ENCODE data around the gene BIRC6.
"Not testable (repeated sequence)": the region's sequence is repeated elsewhere in the genome, so short reads cannot be mapped to it uniquely, and the experiment has no call there.

BIRC6 gene

DNA sequence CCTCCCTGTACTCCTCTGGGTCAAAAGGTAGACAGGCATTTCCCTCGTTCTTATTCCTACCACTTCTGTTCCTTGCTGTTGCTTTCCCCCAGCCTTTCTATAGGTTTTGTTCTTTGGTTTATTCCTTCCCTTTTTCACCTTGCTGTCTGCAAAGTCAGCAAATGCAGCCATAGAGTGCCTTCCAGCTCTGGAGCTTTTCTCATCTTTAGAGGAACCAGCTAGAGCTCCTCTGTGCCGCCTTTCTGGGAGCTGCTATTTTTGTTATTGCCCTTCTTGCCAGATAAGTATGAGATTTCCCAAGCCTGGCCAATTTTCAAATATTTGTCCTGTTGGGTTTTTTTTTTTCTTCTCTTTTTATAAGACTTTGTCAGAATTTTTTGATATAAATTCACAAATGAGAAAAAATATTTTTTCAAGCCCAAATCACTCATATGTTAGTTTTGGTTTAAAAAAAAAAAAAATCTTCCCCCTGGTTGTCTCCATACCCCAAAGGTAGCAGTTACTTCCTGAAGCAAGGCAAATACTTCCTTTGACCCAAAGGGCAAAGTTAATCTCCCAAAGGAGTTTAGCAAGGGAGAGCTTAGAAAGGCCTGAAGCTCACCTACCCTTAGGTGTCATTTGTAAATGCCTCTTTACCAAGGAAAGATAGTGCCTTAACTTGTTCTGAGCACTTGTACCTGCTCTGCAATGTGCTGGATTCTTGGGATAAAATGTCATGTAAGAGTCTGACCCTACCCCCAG, 265.9 kb downstream of the BIRC6 start:
- no peak for DNase-seq

DNA sequence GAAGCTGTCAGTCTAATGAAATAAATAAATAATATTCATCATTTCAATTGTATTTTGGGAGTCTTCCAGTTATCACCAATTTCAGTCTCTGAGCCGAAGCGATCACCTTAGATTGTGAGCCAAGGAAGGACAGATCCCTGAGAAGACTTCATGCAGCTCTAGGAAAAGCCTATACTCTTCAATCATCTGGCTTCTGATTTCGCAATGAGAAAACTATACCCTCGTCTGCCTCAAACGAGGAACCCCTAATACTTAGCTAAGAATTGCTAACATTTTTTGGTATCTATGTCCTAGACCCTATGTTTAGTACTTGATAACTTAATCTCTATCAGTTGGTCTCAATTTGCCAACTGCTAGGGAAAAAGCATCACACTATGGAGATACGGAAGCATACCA, 266.5 kb downstream of the BIRC6 start:
- no peak for DNase-seq

DNA sequence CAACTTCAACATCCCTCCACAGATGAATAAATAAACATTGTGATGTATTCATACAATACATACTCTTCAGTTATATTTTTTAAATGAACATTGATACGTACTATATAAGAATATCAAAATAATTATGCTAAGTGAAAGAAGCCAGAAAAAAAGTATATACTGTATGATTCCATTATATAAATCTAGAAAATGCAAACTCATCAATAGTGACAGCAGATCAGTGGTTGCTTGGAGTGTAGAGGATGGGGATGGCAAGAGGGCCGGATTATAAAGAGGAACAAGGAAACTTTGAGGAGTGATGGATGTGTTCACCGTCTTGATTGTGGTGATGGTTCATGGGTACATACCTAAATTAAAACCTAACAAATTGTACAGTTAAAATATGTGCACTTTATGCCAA, 268.0 kb downstream of the BIRC6 start:
- DNase-seq: no peak

DNA sequence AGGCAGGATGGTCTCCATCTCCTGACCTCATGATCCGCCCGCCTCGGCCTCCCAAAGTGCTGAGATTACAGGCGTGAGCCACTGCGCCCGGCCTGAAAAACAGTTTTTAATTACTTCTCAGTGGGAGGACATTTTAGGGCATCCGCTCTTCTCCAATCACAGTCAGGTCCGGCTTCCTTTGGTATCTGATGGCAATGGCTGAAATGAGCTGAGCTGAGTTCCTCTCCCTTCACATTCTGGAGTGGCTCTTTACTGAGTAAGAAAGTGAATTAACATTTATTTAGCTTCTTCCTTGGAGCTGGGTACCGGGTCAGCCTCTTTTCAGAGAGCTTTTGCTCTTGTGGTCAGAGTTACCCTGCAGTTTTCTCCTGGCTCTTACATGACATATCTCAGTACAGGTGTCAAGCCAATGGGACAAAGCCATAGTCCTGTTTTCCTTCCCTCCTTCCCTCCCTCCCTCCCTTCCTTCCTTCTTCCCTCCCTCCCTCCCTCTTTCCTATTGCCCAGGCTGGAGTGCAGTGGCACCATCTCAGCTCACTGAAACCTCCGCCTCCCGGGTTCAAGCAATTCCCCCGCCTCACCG, 269.9 kb downstream of the BIRC6 start:
- DNase-seq: no peak

DNA sequence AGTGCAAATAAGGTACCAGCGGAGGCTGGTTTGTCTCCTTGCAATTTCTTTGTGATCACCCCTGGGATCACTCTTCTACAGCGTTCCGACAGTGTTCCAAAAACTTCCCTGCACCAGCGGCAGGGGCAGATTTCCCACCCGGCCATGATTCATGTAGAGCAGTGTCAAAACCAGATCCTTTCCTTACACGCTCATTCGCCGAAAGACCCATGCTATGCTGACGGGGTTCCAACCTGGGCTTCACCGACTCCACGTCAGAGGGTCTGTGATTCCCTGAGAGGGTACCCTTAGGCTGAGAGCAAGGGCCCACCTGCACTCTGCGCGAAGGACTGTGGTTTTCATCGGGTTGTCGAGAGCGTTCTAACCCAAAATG, 270.6 kb downstream of the BIRC6 start:
- DNase-seq: peak; percentile 15

DNA sequence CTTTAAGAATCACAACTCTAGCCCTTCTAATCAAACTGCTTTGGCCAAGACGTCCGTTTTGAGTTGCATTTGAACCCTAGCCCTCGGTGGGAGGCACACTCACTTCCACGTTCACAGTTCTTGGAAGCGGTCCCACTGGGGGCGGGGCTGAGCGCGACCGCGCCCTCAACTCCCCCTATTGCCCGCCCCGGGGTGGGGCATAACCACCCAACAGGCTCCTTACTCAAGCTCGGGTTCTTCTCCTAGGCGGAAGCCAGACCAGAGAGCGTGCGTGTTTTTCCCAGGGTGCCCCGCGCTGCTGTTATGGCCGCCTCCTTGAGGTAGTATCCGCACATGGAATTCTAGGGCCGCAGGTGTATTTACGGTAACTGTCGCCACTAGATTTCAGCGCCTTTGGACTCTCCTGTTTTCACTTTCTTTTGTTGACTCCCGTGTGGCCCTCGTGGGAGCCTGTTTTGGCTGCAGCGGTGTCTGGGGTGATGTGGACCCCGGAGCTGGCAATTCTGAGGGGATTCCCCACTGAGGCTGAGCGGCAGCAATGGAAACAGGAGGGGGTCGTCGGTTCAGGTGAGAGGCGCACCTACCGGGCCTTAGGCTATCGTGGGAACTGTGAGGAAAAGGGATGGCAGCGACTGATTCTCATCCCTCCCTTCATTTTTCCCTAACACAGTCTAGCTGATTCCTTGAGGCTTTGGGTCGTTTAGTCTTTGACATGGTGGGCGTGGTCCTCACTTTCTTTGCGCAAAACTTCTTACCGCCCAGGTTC, 271.2 kb downstream of the BIRC6 start, which contains the start of gene TTC27:
TTC27 (plus strand) TSS at position 237 of the 766 bp plus-strand sequence; CDS start at position 480, 243 bp downstream.
- DNase-seq: peak; percentile 95

DNA sequence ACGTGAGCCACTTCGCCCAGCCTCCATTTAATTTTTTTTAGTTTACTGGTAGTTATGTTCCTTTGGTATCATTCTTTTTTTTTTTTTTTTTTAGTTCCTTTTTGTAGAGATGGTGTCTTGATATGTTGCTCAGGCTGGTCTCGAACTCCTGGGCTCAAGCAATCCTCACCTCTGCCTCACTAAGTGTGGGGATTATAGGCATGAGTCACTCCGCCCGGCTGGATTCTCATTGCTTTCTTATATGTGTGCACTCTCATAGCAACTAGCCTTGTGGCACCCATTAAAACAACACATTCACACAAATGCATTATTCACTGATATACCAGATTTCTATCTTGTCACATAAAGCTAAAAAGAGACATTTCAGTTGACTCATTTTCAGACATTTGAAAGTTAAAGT, 275.3 kb downstream of the BIRC6 start:
- no peak for DNase-seq

DNA sequence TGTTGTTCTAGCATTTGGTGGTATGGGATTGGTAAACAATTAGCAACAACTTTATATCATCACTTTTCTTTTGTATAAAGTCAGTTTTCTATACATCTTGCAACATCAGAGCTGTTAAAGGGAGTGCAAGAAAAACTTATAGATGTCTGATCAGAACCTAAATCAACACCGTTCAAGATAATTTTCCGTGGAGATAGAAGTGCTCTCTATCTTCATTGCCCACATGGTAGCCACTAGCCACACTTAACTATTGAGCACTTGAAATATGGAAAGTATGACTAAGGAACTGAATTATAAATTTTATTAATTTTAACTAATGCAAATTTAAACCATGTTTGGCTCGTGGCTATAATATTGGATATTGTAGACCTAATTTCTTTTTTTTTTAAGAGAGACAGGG, 276.2 kb downstream of the BIRC6 start:
- no peak for DNase-seq

DNA sequence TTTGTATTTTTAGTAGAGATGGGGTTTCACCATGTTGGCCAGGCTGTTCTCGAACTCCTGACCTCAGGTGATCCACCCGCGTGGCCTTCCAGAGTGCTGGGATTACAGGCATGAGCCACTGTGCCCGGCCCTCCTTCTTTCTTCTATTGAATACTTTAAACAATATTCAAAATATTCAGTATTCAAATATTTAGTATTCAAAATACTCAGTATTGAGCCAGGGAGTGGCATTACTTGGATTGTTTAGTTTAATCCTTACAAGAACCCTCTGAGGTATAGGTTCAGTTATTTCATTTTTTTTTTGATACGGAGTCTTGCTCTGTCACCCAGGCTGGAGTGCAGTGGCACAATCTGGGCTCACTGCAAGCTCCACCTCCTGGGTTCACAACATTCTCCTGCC, 281.7 kb downstream of the BIRC6 start:
- not testable (repeated sequence) for DNase-seq

DNA sequence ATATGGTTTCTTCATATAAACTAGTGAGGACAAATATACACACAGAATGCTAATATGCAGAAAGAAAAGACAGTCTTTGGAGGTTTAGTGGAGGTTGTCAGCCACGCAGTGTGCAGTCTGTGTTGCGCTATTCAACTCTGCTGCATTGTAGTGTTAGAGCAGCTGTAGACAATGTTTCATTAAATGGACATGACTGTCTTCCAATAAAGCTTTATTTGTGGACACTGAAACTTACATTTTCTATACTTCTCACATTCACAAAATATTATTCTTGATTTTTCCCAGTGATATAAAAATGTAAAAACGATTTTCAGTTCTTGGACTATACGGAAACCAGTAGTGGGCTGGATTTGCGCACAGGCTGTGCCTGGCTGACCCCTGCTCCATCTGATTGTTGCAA, 284.4 kb downstream of the BIRC6 start:
- DNase-seq: no peak

DNA sequence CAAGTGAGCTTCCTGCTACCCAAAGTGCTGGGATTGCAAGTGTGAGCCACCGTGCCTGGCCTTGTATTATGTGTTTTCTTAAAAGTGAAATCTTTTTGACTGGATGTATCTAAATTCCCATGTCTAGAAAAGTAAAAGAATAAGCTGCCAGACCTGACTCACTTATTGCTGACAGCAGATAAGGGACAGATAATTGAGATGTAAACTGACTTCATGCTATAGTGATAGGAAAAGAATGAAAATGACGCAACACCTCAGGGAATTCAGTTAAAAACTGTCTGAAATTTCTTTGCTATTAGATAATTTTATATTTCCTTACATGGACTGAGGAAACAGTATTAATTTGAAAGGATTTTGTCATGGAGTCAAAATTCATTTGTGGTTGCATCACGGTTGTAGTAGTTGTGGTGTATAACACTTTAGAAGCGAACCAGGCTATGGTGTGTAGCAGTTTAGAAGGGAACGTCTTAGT, 290.4 kb downstream of the BIRC6 start:
- DNase-seq: no peak

DNA sequence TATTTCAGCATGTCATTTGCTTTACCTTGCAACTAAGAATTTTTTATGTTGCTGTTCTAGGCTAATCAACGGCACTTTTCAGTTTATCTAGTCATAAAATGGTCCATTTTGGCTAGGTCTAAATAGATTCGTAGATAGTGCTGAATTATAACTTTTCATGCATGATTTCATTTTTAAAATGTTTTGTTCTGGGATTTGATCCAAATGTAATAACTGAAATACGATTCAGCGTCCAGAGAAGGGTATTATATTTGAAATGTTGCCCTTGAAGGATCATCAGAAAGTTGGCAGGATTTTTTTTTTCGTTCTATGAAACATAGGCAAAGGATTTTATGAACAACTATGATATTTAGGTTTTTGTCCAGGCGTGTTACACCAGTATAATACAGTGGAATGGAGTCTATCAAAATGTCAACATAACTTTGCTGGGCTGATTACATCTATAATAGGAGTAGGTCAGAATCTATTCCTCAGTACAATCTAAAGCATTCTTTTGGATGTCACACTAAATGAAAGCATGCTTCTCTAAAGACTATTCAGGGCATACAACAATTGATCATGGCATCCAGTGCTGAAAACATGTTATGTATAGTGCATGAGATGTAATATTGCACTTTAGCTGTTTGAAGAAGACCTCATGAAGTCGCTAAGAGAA, 295.9 kb downstream of the BIRC6 start:
- no peak for DNase-seq

DNA sequence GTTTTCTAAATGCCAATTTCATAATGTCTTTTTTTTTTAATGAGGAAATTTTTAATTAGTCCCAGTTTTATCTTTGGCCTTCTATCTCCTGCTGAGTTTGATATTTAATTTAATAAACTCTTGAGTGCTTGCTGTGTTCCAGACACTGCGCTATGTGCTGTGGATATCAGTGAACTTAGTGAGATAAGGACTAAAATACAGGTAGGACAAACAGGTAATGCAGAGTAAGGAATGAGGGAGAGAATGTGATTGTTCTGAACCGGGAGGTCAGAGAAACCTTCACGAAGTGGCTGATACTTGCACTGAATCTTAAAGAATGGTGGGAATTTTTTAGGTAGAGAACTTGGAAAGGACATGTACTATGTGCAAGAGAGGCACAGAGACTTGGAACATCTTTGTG, 299.2 kb downstream of the BIRC6 start:
- DNase-seq: no peak

DNA sequence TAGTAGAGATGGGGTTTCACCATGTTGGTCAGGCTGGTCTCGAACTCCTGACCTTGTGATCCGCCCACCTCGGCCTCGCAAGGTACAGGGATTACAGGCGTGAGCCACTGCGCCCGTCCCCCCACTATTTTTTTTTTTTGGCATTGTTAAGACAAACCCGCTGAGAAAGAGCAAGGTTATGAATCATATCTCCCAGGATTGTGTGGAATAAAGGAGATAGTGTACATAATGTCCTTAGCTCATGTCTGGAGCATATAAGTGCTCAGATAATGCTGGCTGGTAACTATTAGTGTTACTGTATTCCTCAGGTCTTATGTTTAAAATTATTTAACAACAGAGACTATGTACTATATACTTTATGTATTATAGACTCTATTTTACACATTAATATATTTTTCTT, 307.0 kb downstream of the BIRC6 start:
- no peak for DNase-seq

DNA sequence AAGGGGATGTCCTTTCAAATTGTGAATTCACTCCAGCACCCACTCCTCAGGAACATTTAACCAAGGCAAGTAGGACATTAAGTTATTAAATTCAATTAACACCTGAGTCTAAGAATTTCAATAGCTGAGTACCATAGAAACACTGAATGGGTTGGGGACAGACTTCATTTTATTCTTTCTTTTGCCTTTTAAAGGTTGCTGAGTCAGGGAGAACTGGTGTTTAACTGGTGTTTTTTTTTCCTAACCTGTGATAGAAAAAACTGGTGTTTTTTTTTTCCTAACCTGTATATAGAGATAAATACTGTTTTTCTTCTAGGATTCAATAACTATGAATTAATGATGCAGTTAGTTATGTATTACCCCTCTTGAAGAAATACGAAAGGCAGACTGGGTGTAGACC, 309.9 kb downstream of the BIRC6 start:
- no peak for DNase-seq

DNA sequence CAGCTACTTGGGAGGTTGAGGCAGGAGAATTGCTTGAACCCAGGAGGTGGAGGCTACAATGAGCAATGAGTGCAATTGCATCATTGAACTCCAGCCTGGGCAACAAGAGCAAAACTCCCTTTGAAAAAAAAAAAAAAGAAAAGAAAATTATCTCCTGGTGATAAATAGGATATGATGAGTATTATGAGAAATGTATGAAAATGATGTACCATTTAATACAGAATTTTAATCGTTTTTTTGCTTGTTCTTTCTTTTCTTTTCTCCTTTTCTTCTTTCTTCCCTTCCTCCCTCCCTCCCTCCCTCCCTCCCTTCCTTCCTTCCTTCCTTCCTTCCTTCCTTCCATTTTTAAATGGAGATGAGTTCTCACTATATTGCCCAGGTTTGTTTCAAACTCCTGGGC, 311.4 kb downstream of the BIRC6 start:
- DNase-seq: no peak

All from CD4-positive, alpha-beta T cell treated with Interleukin-4 for 4 hours (primary cell).